ENCODE data around the gene PHLPP1.

PHLPP1 gene

DNA sequence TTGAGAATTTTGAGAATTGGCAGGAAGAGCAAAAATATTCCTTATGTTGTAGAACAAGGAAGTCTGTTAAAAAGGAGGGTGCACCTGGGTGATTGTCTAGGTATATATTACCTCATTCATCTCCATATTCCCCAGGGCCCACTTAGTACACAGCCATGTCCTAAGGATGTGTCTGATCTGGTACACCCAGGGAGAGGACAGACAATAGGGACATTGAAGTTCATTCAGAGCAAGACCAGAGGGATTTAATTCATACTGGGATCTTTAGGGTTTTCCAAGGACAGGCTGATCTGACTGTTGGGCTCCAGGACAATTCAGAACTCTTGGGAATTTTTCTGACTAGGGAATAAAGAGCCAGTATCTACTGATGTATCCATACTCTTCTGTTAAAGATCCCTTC lies 112.1 kb downstream of the PHLPP1 start:
- no peaks in the 10 kb centered on the region for H3K27me3 ChIP-seq (ENCODE audit: control insufficient read depth in 1 of 2, insufficient read depth in 2 of 2, low read length in 2 of 2)
- no peak overlapping the region for H3K4me3 ChIP-seq (ENCODE audit: low read depth in 1 of 2, low read length in 2 of 2)
- no peaks in the 10 kb centered on the region for H3K4me1 ChIP-seq (ENCODE audit: insufficient read depth, low read length)
- no peak overlapping the region for H3K27ac ChIP-seq (ENCODE audit: low read depth, low read length)
- no peaks in the 10 kb centered on the region for H3K9me3 ChIP-seq (ENCODE audit: low read length)
- H3K36me3 ChIP-seq (ENCODE audit: insufficient read depth, low read length) = no peaks in the 10 kb centered on the region
- no peak overlapping the region for H3K9ac ChIP-seq (ENCODE audit: low read length)

DNA sequence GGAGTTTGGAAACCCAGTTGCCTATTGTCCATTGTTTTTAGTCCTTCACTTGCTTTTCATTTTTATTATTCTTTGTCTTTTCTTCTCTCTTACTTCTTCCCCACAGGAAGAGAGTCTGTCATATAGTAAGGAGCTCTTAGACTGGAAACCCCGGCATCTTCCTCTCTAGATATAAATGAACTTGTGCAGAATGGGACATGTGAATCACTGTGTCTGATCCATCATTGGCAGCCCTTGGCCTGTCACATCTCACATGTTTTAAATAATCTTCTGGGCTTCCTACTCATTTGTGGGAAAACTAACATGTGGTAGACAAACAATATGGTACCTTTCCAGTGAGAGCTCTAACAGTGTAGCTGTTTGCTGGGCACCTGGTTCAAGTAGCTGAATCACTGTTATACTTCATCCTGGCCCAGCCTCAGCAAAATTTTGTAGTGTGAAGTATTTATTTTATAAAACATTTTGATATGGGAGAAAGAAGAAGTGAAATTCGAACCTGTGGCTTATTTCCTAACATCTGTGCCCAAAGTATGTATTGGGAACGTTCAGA lies 112.8 kb downstream of the PHLPP1 start:
- no peaks in the 10 kb centered on the region for H3K27me3 ChIP-seq (ENCODE audit: control insufficient read depth in 1 of 2, insufficient read depth in 2 of 2, low read length in 2 of 2)
- H3K27ac ChIP-seq (ENCODE audit: low read depth, low read length) = no peak overlapping the region
- H3K4me1 ChIP-seq (ENCODE audit: insufficient read depth, low read length) = no peaks in the 10 kb centered on the region

DNA sequence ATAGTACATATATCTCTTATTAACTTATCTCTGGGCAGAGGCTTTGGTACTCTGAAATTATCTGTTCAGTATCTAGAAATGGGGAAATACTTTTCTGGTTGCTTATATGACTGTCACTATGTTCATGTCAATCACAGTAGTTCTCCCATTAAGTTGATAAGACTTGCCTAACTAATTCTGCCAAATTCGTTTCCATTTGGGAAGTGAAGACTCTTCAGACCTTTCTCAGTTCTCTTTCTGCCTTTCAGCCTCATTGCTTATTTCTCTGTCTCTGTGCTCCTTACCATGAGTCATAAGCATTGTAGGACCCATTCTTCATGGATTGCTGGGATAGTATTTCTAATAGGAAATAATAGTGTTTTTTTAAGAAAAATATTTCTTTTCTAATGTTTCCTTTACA lies 113.5 kb downstream of the PHLPP1 start:
- no peak overlapping the region for H3K9ac ChIP-seq (ENCODE audit: low read length)
- H3K27me3 ChIP-seq (ENCODE audit: control insufficient read depth in 1 of 2, insufficient read depth in 2 of 2, low read length in 2 of 2) = no peaks in the 10 kb centered on the region
- H3K27ac ChIP-seq (ENCODE audit: low read depth, low read length) = no peak overlapping the region
- H3K36me3 ChIP-seq (ENCODE audit: insufficient read depth, low read length) = no peaks in the 10 kb centered on the region
- H3K4me3 ChIP-seq (ENCODE audit: low read depth in 1 of 2, low read length in 2 of 2) = no peak overlapping the region
- no peaks in the 10 kb centered on the region for H3K4me1 ChIP-seq (ENCODE audit: insufficient read depth, low read length)
- H3K9me3 ChIP-seq (ENCODE audit: low read length) = no peaks in the 10 kb centered on the region

More for the DNA sequence above, 112.8 kb downstream of the PHLPP1 start:
- no peak overlapping the region for H3K9ac ChIP-seq (ENCODE audit: low read length)
- H3K4me3 ChIP-seq (ENCODE audit: low read depth in 1 of 2, low read length in 2 of 2) = no peak overlapping the region
- H3K36me3 ChIP-seq (ENCODE audit: insufficient read depth, low read length) = no peaks in the 10 kb centered on the region
- H3K9me3 ChIP-seq (ENCODE audit: low read length) = no peaks in the 10 kb centered on the region

DNA sequence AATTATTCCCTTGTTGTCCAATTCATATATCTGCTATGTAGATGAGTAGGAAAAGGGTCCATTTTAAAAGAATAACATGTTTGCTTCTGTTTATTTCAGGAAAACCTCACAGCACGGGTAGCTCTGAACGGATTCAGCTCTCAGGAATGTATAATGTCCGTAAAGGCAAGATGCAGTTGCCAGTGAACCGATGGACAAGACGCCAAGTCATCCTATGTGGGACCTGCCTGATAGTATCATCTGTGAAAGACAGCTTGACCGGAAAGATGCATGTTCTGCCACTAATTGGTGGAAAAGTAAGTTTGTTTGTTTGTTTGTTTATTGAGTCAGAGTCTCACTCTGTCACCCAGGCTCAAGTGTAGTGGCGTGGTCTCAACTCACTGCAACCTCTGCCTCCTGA lies 114.6 kb downstream of the PHLPP1 start:
- no peaks in the 10 kb centered on the region for H3K4me1 ChIP-seq (ENCODE audit: insufficient read depth, low read length)
- H3K9me3 ChIP-seq (ENCODE audit: low read length) = no peaks in the 10 kb centered on the region
- no peak overlapping the region for H3K27ac ChIP-seq (ENCODE audit: low read depth, low read length)

DNA sequence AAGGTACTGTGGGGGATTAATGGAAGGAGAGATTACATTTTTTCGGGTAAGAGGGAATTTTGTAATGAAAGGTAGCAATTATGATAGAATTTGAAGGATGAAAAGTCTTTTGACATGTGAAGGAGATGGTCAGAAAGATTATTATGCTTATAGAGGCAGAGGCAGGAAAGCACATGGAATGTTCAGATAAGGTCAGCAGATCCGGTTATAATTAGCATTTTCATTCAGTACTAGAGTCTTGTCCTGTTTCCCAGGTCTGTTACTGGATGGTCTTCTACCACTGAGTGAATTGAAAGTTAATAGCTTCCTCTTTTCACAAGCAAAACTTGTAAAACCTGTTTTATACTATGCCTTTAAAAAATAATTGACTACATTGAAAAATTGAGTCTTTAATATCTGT lies 116.9 kb downstream of the PHLPP1 start:
- H3K4me1 ChIP-seq (ENCODE audit: insufficient read depth, low read length) = no peaks in the 10 kb centered on the region
- H3K27me3 ChIP-seq (ENCODE audit: control insufficient read depth in 1 of 2, insufficient read depth in 2 of 2, low read length in 2 of 2) = no peaks in the 10 kb centered on the region
- no peak overlapping the region for H3K9ac ChIP-seq (ENCODE audit: low read length)
- no peaks in the 10 kb centered on the region for H3K36me3 ChIP-seq (ENCODE audit: insufficient read depth, low read length)
- H3K9me3 ChIP-seq (ENCODE audit: low read length) = no peaks in the 10 kb centered on the region
- H3K27ac ChIP-seq (ENCODE audit: low read depth, low read length) = no peak overlapping the region
- H3K4me3 ChIP-seq (ENCODE audit: low read depth in 1 of 2, low read length in 2 of 2) = no peak overlapping the region

More for the DNA sequence above, 114.6 kb downstream of the PHLPP1 start:
- Histone ChIP-seq H3K36me3 (ENCODE audit: insufficient read depth, low read length) (no peaks in the 10 kb centered on the region), H3K27me3 (ENCODE audit: control insufficient read depth in 1 of 2, insufficient read depth in 2 of 2, low read length in 2 of 2) (no peaks in the 10 kb centered on the region), H3K9ac (ENCODE audit: low read length) (no peak overlapping the region), H3K4me3 (ENCODE audit: low read depth in 1 of 2, low read length in 2 of 2) (no peak overlapping the region)

DNA sequence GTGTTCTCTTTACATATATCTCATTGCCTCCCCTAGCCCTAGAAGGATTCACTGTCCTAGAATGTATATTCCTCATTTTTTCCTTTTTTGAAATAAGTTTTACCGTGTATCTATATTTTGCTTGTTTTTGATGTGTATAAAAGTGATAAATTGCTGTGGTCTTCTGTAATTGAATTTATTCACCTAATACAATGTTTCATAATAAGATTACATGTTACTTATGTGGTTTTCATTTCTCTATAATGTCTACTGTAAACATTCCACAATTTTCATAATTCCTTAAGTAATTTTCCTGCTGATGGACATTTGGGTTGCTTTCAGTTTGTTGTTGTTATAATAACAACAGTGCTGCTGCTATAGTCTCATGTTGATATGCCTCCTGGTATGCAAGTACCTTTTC lies 118.2 kb downstream of the PHLPP1 start:
- Histone ChIP-seq H3K27ac (ENCODE audit: low read depth, low read length) (no peak overlapping the region), H3K9me3 (ENCODE audit: low read length) (no peaks in the 10 kb centered on the region), H3K27me3 (ENCODE audit: control insufficient read depth in 1 of 2, insufficient read depth in 2 of 2, low read length in 2 of 2) (no peaks in the 10 kb centered on the region), H3K4me1 (ENCODE audit: insufficient read depth, low read length) (no peaks in the 10 kb centered on the region), H3K36me3 (ENCODE audit: insufficient read depth, low read length) (no peaks in the 10 kb centered on the region), H3K4me3 (ENCODE audit: low read depth in 1 of 2, low read length in 2 of 2) (no peak overlapping the region), H3K9ac (ENCODE audit: low read length) (no peak overlapping the region)

DNA sequence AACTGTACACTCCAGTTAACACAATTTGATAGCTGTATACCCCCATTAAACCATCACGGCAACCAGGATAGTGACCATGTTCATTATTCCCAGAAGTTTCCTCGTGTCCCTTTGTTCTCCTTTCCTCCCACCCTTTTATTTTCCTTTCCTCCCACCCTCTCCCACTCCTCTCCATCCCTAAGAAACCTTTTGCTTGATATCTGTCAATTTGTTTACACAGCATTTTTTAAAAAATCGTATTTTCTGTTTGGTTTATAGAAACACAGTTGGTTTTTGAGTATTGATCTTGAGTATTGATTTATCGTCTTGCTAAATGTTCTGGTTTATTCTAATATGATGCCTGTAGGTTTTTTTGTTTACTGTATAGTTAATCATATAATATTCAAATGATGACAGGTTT lies 119.4 kb downstream of the PHLPP1 start:
- no peaks in the 10 kb centered on the region for H3K4me1 ChIP-seq (ENCODE audit: insufficient read depth, low read length)
- H3K27me3 ChIP-seq (ENCODE audit: control insufficient read depth in 1 of 2, insufficient read depth in 2 of 2, low read length in 2 of 2) = no peaks in the 10 kb centered on the region
- H3K9me3 ChIP-seq (ENCODE audit: low read length) = no peaks in the 10 kb centered on the region
- H3K4me3 ChIP-seq (ENCODE audit: low read depth in 1 of 2, low read length in 2 of 2) = no peak overlapping the region
- no peaks in the 10 kb centered on the region for H3K36me3 ChIP-seq (ENCODE audit: insufficient read depth, low read length)
- no peak overlapping the region for H3K9ac ChIP-seq (ENCODE audit: low read length)
- H3K27ac ChIP-seq (ENCODE audit: low read depth, low read length) = no peak overlapping the region

DNA sequence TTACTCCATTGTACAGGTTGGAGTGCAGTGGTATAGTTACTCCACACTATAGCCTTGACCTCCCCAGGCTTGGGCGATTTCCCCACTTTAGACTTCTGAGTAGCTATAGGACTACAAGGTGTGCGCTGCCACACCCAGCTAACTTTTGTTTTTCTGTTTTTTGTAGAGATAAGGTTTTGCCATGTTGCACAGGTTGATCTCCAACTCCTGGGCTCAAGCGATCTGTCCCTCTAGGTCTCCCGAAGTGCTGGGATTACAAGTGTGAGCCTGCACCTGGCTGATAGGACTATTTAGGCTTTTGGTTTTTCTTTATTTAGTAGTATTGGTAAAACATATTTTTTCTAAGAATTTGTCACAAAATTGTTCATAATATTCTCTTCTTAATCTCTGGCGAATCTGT lies 121.7 kb downstream of the PHLPP1 start:
- Histone ChIP-seq H3K36me3 (ENCODE audit: insufficient read depth, low read length) (no peaks in the 10 kb centered on the region), H3K4me3 (ENCODE audit: low read depth in 1 of 2, low read length in 2 of 2) (no peak overlapping the region), H3K9ac (ENCODE audit: low read length) (no peak overlapping the region), H3K4me1 (ENCODE audit: insufficient read depth, low read length) (no peaks in the 10 kb centered on the region), H3K9me3 (ENCODE audit: low read length) (no peaks in the 10 kb centered on the region), H3K27ac (ENCODE audit: low read depth, low read length) (no peak overlapping the region), H3K27me3 (ENCODE audit: control insufficient read depth in 1 of 2, insufficient read depth in 2 of 2, low read length in 2 of 2) (no peaks in the 10 kb centered on the region)

DNA sequence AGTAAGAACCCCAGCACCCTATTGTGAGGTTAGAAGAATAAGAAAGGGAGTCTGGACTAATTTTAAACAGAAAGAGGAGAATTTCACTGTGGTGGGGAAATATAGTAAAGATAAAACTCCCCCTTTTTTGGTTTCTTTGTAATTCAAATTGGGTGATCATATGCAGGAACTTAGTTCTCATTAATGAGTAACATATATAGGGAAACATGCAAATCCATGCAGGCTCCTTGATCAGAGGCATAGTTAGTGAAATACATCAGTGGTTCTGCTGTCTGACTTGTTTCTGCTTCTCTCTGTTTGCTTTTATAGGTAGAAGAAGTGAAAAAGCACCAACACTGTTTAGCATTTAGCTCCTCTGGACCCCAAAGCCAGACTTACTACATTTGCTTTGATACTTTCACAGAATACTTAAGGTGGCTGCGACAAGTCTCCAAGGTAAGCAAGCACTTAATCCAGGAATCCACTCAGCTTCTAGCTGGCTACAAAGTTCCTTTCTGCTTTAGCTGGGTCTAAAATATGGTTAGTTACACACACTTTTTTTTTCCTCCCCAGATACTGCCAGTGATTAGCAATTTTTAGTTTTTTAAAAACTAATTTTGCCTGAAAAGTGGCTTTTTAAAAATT lies 123.2 kb downstream of the PHLPP1 start:
- H3K9me3 ChIP-seq (ENCODE audit: low read length) = no peaks in the 10 kb centered on the region
- H3K4me1 ChIP-seq (ENCODE audit: insufficient read depth, low read length) = no peaks in the 10 kb centered on the region
- H3K27ac ChIP-seq (ENCODE audit: low read depth, low read length) = no peak overlapping the region
- H3K9ac ChIP-seq (ENCODE audit: low read length) = no peak overlapping the region
- no peaks in the 10 kb centered on the region for H3K27me3 ChIP-seq (ENCODE audit: control insufficient read depth in 1 of 2, insufficient read depth in 2 of 2, low read length in 2 of 2)
- no peaks in the 10 kb centered on the region for H3K36me3 ChIP-seq (ENCODE audit: insufficient read depth, low read length)
- H3K4me3 ChIP-seq (ENCODE audit: low read depth in 1 of 2, low read length in 2 of 2) = no peak overlapping the region

DNA sequence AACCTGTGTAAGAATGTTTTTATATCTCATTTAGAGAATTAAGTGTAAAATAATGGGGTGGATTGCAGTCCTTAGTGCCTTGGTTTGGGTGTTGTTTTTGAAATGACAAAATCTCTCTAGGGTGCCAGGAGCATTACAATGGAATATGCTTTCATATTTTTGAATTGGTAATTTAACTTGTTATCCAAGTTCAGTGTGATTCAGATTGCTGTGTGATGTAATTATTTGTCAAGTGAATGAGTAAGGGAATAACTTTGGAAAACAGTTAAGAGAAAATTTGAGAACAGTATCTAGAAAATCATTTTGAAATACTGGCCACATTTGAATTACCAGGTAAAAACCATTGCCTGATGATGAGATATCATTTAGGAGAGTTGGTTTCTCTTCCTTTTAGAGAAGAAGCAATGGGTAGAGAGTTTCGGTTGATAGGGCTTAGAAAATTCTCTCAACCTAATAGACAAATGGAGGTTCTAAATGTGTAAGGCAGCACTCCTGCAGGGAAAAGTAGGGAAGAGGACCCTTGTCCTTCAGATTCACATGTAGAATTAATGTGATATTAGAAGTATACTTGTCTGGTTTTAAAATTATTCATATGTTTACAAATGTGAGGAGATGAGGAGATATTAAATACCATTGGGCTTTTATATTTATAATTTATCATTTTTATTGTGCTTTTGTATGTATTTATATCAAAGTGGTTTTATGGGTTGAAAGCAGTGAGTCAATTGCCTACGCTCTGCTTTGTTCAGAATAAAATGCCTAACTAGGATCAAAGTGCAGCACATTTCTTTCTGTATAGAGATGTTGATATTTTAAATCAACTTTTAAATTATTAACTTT lies 124.8 kb downstream of the PHLPP1 start:
- no peak overlapping the region for H3K27ac ChIP-seq (ENCODE audit: low read depth, low read length)
- H3K4me1 ChIP-seq (ENCODE audit: insufficient read depth, low read length) = no peaks in the 10 kb centered on the region
- no peak overlapping the region for H3K4me3 ChIP-seq (ENCODE audit: low read depth in 1 of 2, low read length in 2 of 2)
- H3K9ac ChIP-seq (ENCODE audit: low read length) = no peak overlapping the region
- H3K9me3 ChIP-seq (ENCODE audit: low read length) = no peaks in the 10 kb centered on the region
- H3K27me3 ChIP-seq (ENCODE audit: control insufficient read depth in 1 of 2, insufficient read depth in 2 of 2, low read length in 2 of 2) = no peaks in the 10 kb centered on the region
- no peaks in the 10 kb centered on the region for H3K36me3 ChIP-seq (ENCODE audit: insufficient read depth, low read length)

DNA sequence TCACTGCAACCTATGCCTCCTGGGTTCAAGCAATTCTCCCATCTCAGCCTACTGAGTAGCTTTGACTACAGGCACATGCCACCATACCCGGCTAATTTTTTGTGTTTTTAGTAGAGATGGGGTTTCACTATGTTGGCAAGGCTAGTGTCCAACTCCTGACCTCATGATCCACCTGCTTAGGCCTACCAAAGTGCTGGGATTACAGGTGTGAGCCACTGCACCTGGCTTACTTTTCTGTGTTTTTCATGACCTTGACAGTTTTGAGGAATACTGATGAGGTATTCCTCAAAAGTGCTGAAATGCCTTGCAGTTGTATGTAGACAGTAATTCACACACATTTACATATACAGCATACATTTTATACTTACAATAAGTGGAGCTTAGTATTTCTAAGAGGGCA lies 126.1 kb downstream of the PHLPP1 start:
- no peak overlapping the region for H3K27ac ChIP-seq (ENCODE audit: low read depth, low read length)
- no peaks in the 10 kb centered on the region for H3K27me3 ChIP-seq (ENCODE audit: control insufficient read depth in 1 of 2, insufficient read depth in 2 of 2, low read length in 2 of 2)
- no peaks in the 10 kb centered on the region for H3K36me3 ChIP-seq (ENCODE audit: insufficient read depth, low read length)
- H3K4me1 ChIP-seq (ENCODE audit: insufficient read depth, low read length) = no peaks in the 10 kb centered on the region
- H3K9ac ChIP-seq (ENCODE audit: low read length) = no peak overlapping the region
- no peak overlapping the region for H3K4me3 ChIP-seq (ENCODE audit: low read depth in 1 of 2, low read length in 2 of 2)
- H3K9me3 ChIP-seq (ENCODE audit: low read length) = no peaks in the 10 kb centered on the region

Measured in muscle layer of colon (tissue), 2 donors.